Left ventricle myocardium inferior (tissue), 1 donor: ENCODE data around the gene TEAD1. TPM values are rescaled to one million over a fixed set of nuclear protein-coding genes. Genes with fewer than 3 reads are reported as not detected.

ENCODE experiments used
- DNase-seq: peaks from one replicate; pipeline ENCODE4 v3.0.0-alpha.2; 2020
- H3K27ac ChIP-seq: fragments of 200-600 bp; replicated peaks from 2 replicates; pipeline ENCODE4 v1.8.0; 2021
- H3K27me3 ChIP-seq: fragments of 200-600 bp; 2 replicates; pipeline ENCODE4 v1.8.0; 2021; ENCODE audit warnings: low read depth
- H3K36me3 ChIP-seq: fragments of 200-600 bp; 2 replicates; pipeline ENCODE4 v1.8.0; 2021
- H3K4me1 ChIP-seq: fragments of 200-600 bp; 2 replicates; pipeline ENCODE4 v1.8.0; 2021
- H3K4me3 ChIP-seq: fragments of 200-600 bp; 2 replicates; pipeline ENCODE4 v1.8.0; 2021; ENCODE audit warnings: mild to moderate bottlenecking, moderate library complexity
- H3K9me3 ChIP-seq: fragments of 200-600 bp; replicated peaks from 2 replicates; pipeline ENCODE4 v1.8.0; 2021
- CTCF ChIP-seq: fragments of 200-600 bp; IDR thresholded peaks from 2 replicates; pipeline ENCODE4 v1.8.0; 2021; ENCODE audit warnings: antibody characterized with exemption, mild to moderate bottlenecking, borderline replicate concordance
- intact Hi-C: fragments of 100-400 bp; cut with micrococcal nuclease; formaldehyde crosslinking; loops from one replicate; pipeline ENCODE4 v1.11.0; 2022
- total RNA-seq: library from RNA; stranded (reverse); fragmentation: NEBNext Ultra II Directional; extraction: Animal tissue kit (Norgen Biotek cat#: 25700); gene quantifications from one replicate; pipeline ENCODE4 v1.2.1, GENCODE V29; 2021
- donor health status: DM: no; HTN: yes; CAD: no; lungs with severe emphysema.

Gene TEAD1
- total RNA-seq, 1 donor from 2014 or later = 121 TPM

- H3K4me1 ChIP-seq = peaks cover 50% of the 10 kb centered on the region
- no peak overlapping the region for H3K4me3 ChIP-seq
- no peak for DNase-seq
- no peaks in the 10 kb centered on the region for H3K27me3 ChIP-seq
- TF ChIP-seq CTCF = no peak
- no peaks in the 10 kb centered on the region for H3K9me3 ChIP-seq
- intact Hi-C loops = no loop called here
- no peak overlapping the region for H3K27ac ChIP-seq
- no peaks in the 10 kb centered on the region for H3K36me3 ChIP-seq
Observed at GRCh38 chr11:12798609-12799011, 124.4 kb downstream of the TEAD1 start.

GRCh38 chr11:12799334-12799835 lies 125.2 kb downstream of the TEAD1 start:
- no peaks in the 10 kb centered on the region for H3K36me3 ChIP-seq
- no peak overlapping the region for H3K27ac ChIP-seq
- TF ChIP-seq CTCF = no peak
- intact Hi-C loops = no loop called here
- H3K27me3 ChIP-seq = no peaks in the 10 kb centered on the region
- no peak for DNase-seq
- H3K4me1 ChIP-seq = peaks cover 55% of the 10 kb centered on the region
- H3K9me3 ChIP-seq = no peaks in the 10 kb centered on the region
- no peak overlapping the region for H3K4me3 ChIP-seq

DNA sequence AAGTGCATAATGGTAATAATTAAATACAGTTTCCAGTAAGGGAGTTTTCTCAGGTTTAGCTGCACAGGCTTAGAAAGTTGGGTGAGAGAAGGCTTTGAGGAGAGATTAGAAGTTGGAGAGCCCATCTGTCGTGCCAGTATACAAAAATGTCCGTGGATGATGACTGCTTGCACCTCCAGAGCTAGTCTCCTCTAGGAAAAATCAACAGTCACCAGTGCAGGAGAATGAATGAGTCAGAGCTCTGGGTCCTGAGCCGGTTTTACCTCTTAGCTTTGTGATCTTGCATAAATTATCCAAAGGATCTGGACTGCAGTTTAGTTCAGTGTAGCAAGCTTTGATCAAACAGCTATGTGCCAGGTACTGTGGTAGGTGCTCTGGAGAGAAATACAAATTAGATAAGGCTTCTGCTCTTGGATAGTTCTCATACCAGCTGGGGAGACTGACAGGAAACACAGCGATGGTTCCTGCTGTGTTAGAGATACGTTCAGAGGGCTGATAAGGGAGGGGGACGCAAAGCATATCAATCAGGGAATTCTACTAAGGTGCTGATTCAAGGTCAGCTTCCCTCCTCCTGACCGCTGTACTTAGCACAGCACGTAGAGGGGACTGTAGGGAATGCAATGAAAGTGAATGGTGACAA lies 125.9 kb downstream of the TEAD1 start:
- TF ChIP-seq CTCF = no peak
- intact Hi-C loops = no loop called here
- DNase-seq = no peak
- no peaks in the 10 kb centered on the region for H3K9me3 ChIP-seq
- H3K4me1 ChIP-seq = peaks cover 62% of the 10 kb centered on the region
- H3K27me3 ChIP-seq = no peaks in the 10 kb centered on the region
- H3K36me3 ChIP-seq = no peaks in the 10 kb centered on the region
- no peak overlapping the region for H3K4me3 ChIP-seq
- H3K27ac ChIP-seq = peak overlapping the region; percentile 1

DNA sequence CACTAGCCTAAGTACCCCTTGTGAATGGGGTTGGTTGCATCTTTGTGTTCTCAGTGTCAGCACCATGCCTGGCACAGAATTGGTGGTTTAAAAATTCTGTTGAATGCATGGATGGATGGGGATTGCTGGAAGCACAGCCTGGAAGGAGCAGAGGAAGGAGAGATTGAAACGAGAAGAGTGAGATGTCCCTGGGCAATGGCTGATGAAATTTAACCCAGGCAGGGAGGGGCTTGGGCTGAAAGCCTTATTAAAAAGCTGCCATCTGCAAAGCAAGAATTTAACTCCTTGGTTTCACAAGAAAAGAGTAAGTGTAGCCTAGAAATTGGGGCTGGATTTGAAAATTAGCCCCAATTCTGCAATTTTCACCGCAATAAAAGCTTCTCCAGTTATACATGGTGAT lies 126.7 kb downstream of the TEAD1 start:
- intact Hi-C loops = no loop called here

DNA sequence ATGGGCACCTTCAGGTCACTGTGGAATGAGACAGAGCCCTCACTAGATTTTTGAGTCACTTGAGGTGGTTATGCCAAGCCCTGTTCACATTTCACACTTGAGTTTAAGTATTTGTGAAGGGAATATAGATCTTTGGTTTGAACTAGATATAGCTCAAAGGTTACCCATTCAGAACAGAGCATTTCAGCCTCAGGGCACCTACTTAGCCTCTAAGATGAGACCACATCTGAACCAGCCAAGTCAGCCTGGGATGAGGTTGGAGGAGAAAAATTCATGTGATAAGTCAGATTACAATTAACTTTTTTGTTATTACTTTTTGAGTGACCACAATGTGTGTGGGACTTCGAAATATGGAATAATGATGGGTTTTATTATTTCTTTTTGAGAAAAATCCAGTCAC lies 127.8 kb downstream of the TEAD1 start:
- H3K4me1 ChIP-seq = peaks cover 62% of the 10 kb centered on the region
- no peaks in the 10 kb centered on the region for H3K9me3 ChIP-seq
- H3K27me3 ChIP-seq = no peaks in the 10 kb centered on the region
- TF ChIP-seq CTCF = no peak
- H3K27ac ChIP-seq = no peak overlapping the region
- DNase-seq = no peak
- H3K36me3 ChIP-seq = no peaks in the 10 kb centered on the region
- intact Hi-C loops = no loop called here
- no peak overlapping the region for H3K4me3 ChIP-seq

More for the DNA sequence above, 126.7 kb downstream of the TEAD1 start:
- TF ChIP-seq CTCF = no peak
- Histone ChIP-seq H3K36me3 (no peaks in the 10 kb centered on the region), H3K27ac (no peak overlapping the region), H3K4me3 (no peak overlapping the region), H3K27me3 (no peaks in the 10 kb centered on the region), H3K4me1 (peaks cover 62% of the 10 kb centered on the region), H3K9me3 (no peaks in the 10 kb centered on the region)
- no peak for DNase-seq
